ENCODE results near the gene CIITA. TPM values are rescaled to one million over a fixed set of nuclear protein-coding genes. Genes with fewer than 3 reads are reported as not detected.
"Not testable (repeated sequence)": the region's sequence is repeated elsewhere in the genome, so short reads cannot be mapped to it uniquely, and the experiment has no call there.

CIITA gene
- polyA plus RNA-seq, 1 donor = 11.9 TPM

- no peaks in the 10 kb centered on the region for H3K9me3 ChIP-seq (ENCODE audit: control insufficient read depth, low read depth, low read length)
- peaks cover 8% of the 10 kb centered on the region for H3K4me1 ChIP-seq (ENCODE audit: control insufficient read depth, insufficient read depth, low read length)
- DNase-seq = no peak
- H3K27ac ChIP-seq (ENCODE audit: low read length) = no peak overlapping the region
- 90% methylated on average over 4 of the region's 15 CpGs for WGBS (ENCODE audit: insufficient coverage, low lambda C conversion rate)
- H3K27me3 ChIP-seq (ENCODE audit: control insufficient read depth, insufficient read depth, low read length) = no peaks in the 10 kb centered on the region
- H3K4me3 ChIP-seq (ENCODE audit: low read length) = no peak overlapping the region
- peaks cover 19% of the 10 kb centered on the region for H3K36me3 ChIP-seq (ENCODE audit: control insufficient read depth, insufficient read depth, low read length)
These were observed 43.9 kb downstream of the CIITA start for GRCh38 chr16:10920726-10921427.

- DNase-seq = no peak
- no CpG with 5 or more reads among the region's 10 CpGs for WGBS (ENCODE audit: insufficient coverage, low lambda C conversion rate)
- no peaks in the 10 kb centered on the region for H3K9me3 ChIP-seq (ENCODE audit: control insufficient read depth, low read depth, low read length)
- no peak overlapping the region for H3K27ac ChIP-seq (ENCODE audit: low read length)
- no peak overlapping the region for H3K4me3 ChIP-seq (ENCODE audit: low read length)
- H3K36me3 ChIP-seq (ENCODE audit: control insufficient read depth, insufficient read depth, low read length) = peaks cover 25% of the 10 kb centered on the region
- no peaks in the 10 kb centered on the region for H3K4me1 ChIP-seq (ENCODE audit: control insufficient read depth, insufficient read depth, low read length)
- H3K27me3 ChIP-seq (ENCODE audit: control insufficient read depth, insufficient read depth, low read length) = no peaks in the 10 kb centered on the region
These were observed 44.7 kb downstream of the CIITA start for GRCh38 chr16:10921536-10922327.

GRCh38 chr16:10922328-10923145 is 45.5 kb downstream of the CIITA start:
- DNase-seq = no peak
- Histone ChIP-seq H3K27ac (ENCODE audit: low read length) (no peak overlapping the region), H3K4me1 (ENCODE audit: control insufficient read depth, insufficient read depth, low read length) (no peaks in the 10 kb centered on the region), H3K27me3 (ENCODE audit: control insufficient read depth, insufficient read depth, low read length) (no peaks in the 10 kb centered on the region), H3K9me3 (ENCODE audit: control insufficient read depth, low read depth, low read length) (no peaks in the 10 kb centered on the region), H3K4me3 (ENCODE audit: low read length) (no peak overlapping the region), H3K36me3 (ENCODE audit: control insufficient read depth, insufficient read depth, low read length) (peaks cover 33% of the 10 kb centered on the region)
- WGBS (ENCODE audit: insufficient coverage, low lambda C conversion rate) = no CpG with 5 or more reads among the region's 14 CpGs

GRCh38 chr16:10923146-10923649 is 46.2 kb downstream of the CIITA start:
- no peaks in the 10 kb centered on the region for H3K9me3 ChIP-seq (ENCODE audit: control insufficient read depth, low read depth, low read length)
- no CpG with 5 or more reads among the region's 10 CpGs for WGBS (ENCODE audit: insufficient coverage, low lambda C conversion rate)
- H3K36me3 ChIP-seq (ENCODE audit: control insufficient read depth, insufficient read depth, low read length) = peaks cover 40% of the 10 kb centered on the region
- H3K4me1 ChIP-seq (ENCODE audit: control insufficient read depth, insufficient read depth, low read length) = no peaks in the 10 kb centered on the region
- H3K4me3 ChIP-seq (ENCODE audit: low read length) = no peak overlapping the region
- H3K27ac ChIP-seq (ENCODE audit: low read length) = no peak overlapping the region
- no peaks in the 10 kb centered on the region for H3K27me3 ChIP-seq (ENCODE audit: control insufficient read depth, insufficient read depth, low read length)
- DNase-seq = no peak

- no CpG with 5 or more reads among the region's 14 CpGs for WGBS (ENCODE audit: insufficient coverage, low lambda C conversion rate)
- Histone ChIP-seq H3K4me1 (ENCODE audit: control insufficient read depth, insufficient read depth, low read length) (no peaks in the 10 kb centered on the region), H3K27me3 (ENCODE audit: control insufficient read depth, insufficient read depth, low read length) (no peaks in the 10 kb centered on the region), H3K27ac (ENCODE audit: low read length) (no peak overlapping the region), H3K4me3 (ENCODE audit: low read length) (no peak overlapping the region), H3K9me3 (ENCODE audit: control insufficient read depth, low read depth, low read length) (no peaks in the 10 kb centered on the region), H3K36me3 (ENCODE audit: control insufficient read depth, insufficient read depth, low read length) (peaks cover 45% of the 10 kb centered on the region)
- peak in 1 of 2 donors; percentile 38 for DNase-seq
These were observed 46.7 kb downstream of the CIITA start for GRCh38 chr16:10923650-10924214.

GRCh38 chr16:10925285-10925684 is 48.3 kb downstream of the CIITA start:
- peaks cover 53% of the 10 kb centered on the region for H3K36me3 ChIP-seq (ENCODE audit: control insufficient read depth, insufficient read depth, low read length)
- not testable (repeated sequence) for H3K4me3 ChIP-seq (ENCODE audit: low read length); DNase-seq; H3K4me1 ChIP-seq (ENCODE audit: control insufficient read depth, insufficient read depth, low read length); H3K27me3 ChIP-seq (ENCODE audit: control insufficient read depth, insufficient read depth, low read length); H3K9me3 ChIP-seq (ENCODE audit: control insufficient read depth, low read depth, low read length); H3K27ac ChIP-seq (ENCODE audit: low read length)
- WGBS (ENCODE audit: insufficient coverage, low lambda C conversion rate) = no CpG with 5 or more reads among the region's 3 CpGs

- no CpG with 5 or more reads among the region's 4 CpGs for WGBS (ENCODE audit: insufficient coverage, low lambda C conversion rate)
- Histone ChIP-seq H3K4me1 (ENCODE audit: control insufficient read depth, insufficient read depth, low read length) (no peaks in the 10 kb centered on the region), H3K4me3 (ENCODE audit: low read length) (no peak overlapping the region), H3K27me3 (ENCODE audit: control insufficient read depth, insufficient read depth, low read length) (no peaks in the 10 kb centered on the region), H3K36me3 (ENCODE audit: control insufficient read depth, insufficient read depth, low read length) (peaks cover 58% of the 10 kb centered on the region), H3K27ac (ENCODE audit: low read length) (no peak overlapping the region), H3K9me3 (ENCODE audit: control insufficient read depth, low read depth, low read length) (no peaks in the 10 kb centered on the region)
- DNase-seq = no peak
These were observed 49.1 kb downstream of the CIITA start for GRCh38 chr16:10926094-10926493.

- no peaks in the 10 kb centered on the region for H3K4me1 ChIP-seq (ENCODE audit: control insufficient read depth, insufficient read depth, low read length)
- H3K27me3 ChIP-seq (ENCODE audit: control insufficient read depth, insufficient read depth, low read length) = no peaks in the 10 kb centered on the region
- no peak overlapping the region for H3K27ac ChIP-seq (ENCODE audit: low read length)
- H3K36me3 ChIP-seq (ENCODE audit: control insufficient read depth, insufficient read depth, low read length) = peaks cover 58% of the 10 kb centered on the region
- no peak for DNase-seq
- WGBS (ENCODE audit: insufficient coverage, low lambda C conversion rate) = 100% methylated on average over 1 of the region's 5 CpGs
- H3K9me3 ChIP-seq (ENCODE audit: control insufficient read depth, low read depth, low read length) = no peaks in the 10 kb centered on the region
- H3K4me3 ChIP-seq (ENCODE audit: low read length) = no peak overlapping the region
These were observed 49.9 kb downstream of the CIITA start for GRCh38 chr16:10926867-10927266.

- Histone ChIP-seq H3K27me3 (ENCODE audit: control insufficient read depth, insufficient read depth, low read length) (no peaks in the 10 kb centered on the region), H3K36me3 (ENCODE audit: control insufficient read depth, insufficient read depth, low read length) (peaks cover 59% of the 10 kb centered on the region), H3K9me3 (ENCODE audit: control insufficient read depth, low read depth, low read length) (no peaks in the 10 kb centered on the region), H3K4me3 (ENCODE audit: low read length) (no peak overlapping the region), H3K4me1 (ENCODE audit: control insufficient read depth, insufficient read depth, low read length) (no peaks in the 10 kb centered on the region), H3K27ac (ENCODE audit: low read length) (no peak overlapping the region)
- whole genome bisulfite sequencing (ENCODE audit: insufficient coverage, low lambda C conversion rate) = 100% methylated on average over 5 of the region's 11 CpGs
- DNase-seq = no peak
These were observed 50.6 kb downstream of the CIITA start for GRCh38 chr16:10927497-10928112.
